Dermis blood vessel endothelial cell (primary cell): ENCODE data around the gene GET4. TPM values are rescaled to one million over a fixed set of nuclear protein-coding genes. Genes with fewer than 3 reads are reported as not detected.

ENCODE experiments used
- total RNA-seq: library from RNA; depleted of rRNA; stranded (reverse); fragments of >200 nt; gene quantifications from 2 replicates; pipeline ENCODE4 v1.2.3, GENCODE V29; 2014

GET4 gene
- total RNA-seq, 1 donor from 2014 or later = 35.4 TPM

Other genes starting within 250 kb of the GET4 start
- 19.2 and 40.7 TPM in 2 replicates for gene DNAAF5, start 149.9 kb upstream of the GET4 start, total RNA-seq
- gene PRKAR1B, start 149.3 kb upstream of the GET4 start, total RNA-seq = 77.9 and 82.4 TPM in 2 replicates
- gene SUN1, start 44.1 kb upstream of the GET4 start, total RNA-seq = 287 and 302 TPM in 2 replicates
- 1.7 and 2.9 TPM in 2 replicates for gene ADAP1, start 78.1 kb downstream of the GET4 start, total RNA-seq
- 7.2 and 12.4 TPM in 2 replicates for gene COX19, start 99.0 kb downstream of the GET4 start, total RNA-seq
- not detected in 2 replicates for gene CYP2W1, start 106.6 kb downstream of the GET4 start, total RNA-seq
- 64.5 and 69.9 TPM in 2 replicates for gene GPR146, start 168.0 kb downstream of the GET4 start, total RNA-seq
- gene GPER1, start 211.6 kb downstream of the GET4 start, total RNA-seq = 1.0 and 2.0 TPM in 2 replicates